GM10847 (cell line): ENCODE data around the gene METRN.

ENCODE experiments used
- POLR2A ChIP-seq: IDR thresholded peaks from 2 replicates; pipeline ENCODE4 v1.6.1; 2011; ENCODE audit not compliant: insufficient read length; ENCODE audit errors: extremely low read depth

The METRN gene

DNA sequence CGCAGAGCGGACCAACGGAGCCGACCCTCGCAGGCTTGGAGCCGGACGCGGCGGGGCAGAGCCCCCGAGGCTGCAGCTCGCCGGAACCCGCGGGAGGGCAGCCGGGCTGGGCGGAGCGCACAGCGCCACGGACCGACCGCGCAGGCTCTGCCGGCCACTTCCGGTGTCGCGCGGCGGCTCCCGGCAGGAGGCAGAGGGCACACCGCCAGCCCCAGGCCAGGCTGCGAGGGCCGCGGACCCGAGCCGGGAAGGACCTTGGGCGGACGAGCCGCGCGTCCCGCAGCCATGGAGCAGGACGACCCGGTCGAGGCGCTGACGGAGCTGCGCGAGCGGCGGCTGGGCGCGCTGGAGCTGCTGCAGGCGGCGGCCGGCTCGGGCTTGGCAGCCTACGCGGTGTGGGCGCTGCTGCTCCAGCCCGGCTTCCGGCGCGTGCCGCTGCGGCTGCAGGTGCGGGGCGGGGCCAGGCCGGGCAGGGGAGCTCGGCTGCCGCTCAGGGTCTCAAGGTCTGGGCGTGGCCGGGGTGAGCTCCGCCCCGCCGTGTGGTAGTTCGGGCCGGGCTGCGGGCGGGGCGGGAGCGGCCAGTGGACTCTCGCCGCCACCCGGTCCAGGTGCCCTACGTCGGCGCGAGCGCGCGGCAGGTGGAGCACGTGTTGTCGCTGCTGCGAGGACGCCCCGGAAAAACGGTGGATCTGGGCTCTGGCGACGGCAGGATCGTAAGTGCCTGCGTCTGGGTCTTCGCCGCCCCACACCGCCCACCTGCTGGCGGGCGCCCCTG lies 6.3 kb downstream of the METRN start, which contains the start of gene ANTKMT:
ANTKMT (plus strand) TSS at position 157 of the 775 bp plus-strand sequence; CDS start at position 286, 129 bp downstream.
- peak; percentile 95 for TF ChIP-seq POLR2A

DNA sequence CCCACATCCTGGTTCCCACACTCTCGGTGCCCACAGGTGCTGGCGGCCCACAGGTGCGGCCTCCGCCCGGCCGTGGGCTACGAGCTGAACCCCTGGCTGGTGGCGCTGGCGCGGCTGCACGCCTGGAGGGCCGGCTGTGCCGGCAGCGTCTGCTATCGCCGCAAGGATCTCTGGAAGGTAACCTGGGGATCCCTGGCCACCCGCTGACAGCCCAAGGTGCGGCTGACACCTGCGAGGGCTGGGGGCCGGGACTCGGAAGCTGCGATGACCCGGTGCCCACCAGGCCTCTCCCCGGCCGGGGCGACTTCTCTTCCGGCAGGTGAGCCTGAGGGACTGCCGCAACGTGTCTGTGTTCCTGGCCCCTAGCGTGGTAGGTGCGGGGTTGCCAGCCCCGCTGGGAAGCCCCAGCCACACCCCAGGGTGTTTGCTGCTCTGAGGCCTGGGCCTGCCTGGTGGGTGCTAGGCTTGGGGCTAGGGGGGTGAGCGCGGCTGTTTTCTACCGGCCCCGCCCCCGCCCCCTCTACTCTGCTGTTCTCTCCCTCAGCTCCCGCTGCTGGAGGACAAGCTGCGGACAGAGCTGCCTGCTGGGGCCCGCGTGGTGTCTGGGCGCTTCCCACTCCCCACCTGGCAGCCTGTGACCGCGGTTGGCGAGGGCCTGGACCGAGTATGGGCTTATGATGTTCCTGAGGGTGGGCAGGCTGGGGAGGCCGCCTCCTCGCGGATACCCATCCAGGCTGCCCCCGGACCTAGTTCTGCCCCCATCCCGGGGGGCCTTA lies 7.0 kb downstream of the METRN start:
- TF ChIP-seq POLR2A = no peak

DNA sequence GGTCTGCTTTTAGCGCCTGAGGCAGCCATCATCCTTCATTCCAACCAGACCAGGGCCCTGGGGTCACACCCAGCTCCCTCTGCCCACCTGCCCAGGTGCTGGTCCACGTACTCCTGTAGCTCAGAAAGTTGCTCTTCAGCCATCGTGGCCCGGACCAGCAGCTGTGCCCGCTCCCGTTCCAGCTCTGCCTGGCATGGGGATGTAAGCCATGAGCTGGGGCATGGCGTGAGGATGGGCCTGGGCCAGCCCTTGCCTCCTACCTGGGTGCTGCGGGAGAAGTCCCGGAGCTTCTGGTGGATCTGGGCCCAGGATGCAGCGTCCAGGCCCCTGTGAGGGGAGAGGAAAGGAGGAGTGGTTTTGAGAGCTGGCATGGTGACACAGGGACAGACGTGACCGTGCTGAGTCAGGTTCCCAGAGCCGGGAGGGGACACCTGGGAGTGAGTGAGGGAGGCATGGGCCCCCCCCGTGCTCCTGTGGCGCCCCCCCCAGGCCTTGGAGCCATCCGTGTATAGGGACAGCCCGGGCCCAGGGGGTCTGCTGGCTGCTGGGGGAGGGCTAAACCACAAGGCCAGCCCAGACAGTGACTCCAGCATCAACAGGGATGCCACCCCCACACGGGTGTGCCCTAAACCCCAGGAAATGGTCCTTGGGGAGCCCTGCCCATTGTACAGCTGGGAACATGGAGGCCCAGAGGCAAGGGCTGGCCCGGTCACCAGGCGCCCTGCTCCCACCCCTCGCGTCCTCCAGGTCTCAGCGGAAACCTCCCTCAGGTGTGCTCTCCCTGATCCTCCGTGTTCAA lies 8.1 kb downstream of the METRN start:
- TF ChIP-seq POLR2A = no peak

DNA sequence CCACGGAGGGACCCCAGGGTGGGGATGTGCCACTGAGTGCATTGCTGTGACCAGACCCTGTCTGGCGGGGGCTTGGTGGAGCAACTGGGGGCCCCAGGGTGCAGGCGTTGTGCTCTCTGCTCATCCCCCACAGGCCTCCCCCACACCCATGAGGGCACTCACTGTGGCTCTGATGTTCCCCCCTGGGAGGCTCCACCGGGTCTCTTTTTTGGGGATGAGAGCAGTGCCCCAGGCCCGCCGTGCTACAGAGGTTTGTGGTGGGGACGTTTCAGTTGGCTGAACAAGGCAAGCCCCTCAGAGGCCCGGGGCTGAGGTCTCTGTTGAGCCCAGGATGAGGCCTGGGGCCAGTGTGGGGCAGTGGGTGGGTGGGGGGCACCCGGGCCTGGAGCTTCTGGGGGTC lies 8.8 kb downstream of the METRN start:
- TF ChIP-seq POLR2A = no peak

DNA sequence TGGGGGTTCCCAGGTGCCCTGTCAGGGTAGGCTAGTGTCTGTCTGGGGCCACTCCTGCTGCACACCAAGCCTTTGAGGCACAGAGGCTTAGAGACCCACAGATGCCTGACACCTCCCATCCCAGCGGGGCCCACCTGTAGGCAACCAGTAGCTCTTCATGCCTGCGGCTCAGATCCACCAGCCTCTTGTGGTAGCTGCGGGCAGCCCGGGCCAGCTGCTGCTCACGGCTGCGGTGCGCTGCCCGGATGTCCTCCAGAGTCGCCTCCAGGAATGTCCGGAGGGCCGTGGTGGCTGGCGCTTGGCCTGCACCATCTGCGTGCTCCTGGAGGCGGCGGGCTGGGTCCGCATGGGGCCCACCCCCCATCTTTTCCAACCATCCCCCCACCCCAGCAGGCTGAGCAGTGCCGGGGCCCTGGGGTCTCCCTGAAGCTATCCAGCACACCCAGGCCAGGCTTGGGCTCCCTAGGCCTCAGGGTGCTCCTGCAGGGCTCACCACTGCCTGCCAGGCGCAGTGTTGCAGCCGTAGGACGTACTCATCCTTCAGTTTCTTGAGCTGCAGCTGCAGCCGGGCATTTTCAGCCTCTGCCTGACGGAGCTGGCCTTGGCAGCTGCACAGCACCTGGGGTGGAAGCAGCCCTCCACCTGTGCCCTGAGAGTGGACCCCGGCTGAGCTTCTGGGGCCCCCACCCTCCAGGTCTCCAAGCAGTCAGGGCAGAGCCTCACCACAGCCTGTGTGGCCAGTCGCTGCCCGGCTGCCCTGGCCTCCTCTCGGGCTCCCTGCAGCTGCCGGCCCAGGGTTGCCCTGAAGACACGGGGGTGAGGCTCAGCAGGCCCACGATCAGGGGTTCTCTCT lies 9.5 kb downstream of the METRN start:
- TF ChIP-seq POLR2A = no peak

DNA sequence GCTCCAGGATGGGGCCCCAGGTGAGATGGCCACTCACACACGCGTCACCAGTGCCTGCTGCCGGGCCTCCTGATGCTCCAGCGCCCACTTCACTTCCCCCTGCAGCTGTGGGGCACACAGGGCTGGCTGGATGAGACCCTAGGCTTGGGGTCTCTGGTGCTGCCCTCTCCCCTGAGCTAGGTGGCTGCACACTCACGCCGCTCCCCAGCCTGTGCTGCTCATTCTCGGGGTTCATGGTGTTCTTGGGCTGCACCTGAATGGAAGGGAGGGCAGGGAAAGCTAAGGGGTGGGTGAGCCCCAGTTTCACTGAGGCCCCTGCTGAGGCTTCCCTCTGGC lies 10.1 kb downstream of the METRN start:
- no peak for TF ChIP-seq POLR2A

DNA sequence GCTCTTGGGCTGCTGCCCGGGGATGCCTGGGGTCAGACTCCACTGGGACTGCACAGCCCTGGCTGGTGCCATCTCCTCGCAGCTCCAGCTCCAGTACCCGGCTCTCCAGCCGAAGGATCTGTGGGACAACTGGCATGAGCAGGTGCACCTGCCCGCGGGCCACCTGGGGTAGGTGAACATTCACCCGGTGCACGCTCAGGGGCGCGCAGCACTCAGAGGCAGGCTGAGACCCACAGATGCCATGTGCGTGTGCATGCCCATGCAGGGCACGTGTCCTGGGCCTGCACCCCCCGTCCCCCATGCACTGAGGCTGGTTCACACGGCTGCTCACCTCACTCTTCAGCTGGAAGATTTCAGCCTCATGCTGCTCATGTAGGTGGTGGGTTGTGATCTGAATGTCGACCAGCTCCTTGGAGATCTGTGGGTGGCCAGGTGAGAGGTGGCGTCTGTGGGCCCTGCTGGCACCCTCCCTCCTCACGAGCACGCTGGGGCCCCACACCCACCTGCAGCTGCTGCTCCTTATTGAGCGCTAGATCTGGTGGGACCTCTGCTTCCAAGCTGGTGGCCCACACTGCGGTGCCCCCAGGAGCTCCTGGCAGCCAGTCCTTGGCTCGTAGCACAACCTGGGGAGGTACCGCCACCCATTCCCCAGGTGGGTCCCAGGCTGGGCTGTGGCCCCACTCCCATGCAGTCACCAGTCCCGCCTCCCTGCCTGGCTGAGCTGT lies 10.7 kb downstream of the METRN start:
- TF ChIP-seq POLR2A = no peak

DNA sequence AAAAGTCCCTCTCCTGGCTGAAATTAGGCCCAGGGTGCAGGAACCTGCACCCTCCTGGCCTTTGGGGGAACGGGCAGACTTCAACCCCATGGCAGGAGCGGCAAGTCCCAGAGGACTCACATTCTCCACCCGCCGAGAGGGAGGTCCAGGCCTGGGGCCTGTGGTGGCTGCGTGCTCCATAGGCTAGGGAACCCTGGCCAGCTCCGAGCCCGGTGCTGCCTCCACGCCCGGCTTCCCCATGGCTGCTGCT lies 11.2 kb downstream of the METRN start:
- TF ChIP-seq POLR2A = no peak

DNA sequence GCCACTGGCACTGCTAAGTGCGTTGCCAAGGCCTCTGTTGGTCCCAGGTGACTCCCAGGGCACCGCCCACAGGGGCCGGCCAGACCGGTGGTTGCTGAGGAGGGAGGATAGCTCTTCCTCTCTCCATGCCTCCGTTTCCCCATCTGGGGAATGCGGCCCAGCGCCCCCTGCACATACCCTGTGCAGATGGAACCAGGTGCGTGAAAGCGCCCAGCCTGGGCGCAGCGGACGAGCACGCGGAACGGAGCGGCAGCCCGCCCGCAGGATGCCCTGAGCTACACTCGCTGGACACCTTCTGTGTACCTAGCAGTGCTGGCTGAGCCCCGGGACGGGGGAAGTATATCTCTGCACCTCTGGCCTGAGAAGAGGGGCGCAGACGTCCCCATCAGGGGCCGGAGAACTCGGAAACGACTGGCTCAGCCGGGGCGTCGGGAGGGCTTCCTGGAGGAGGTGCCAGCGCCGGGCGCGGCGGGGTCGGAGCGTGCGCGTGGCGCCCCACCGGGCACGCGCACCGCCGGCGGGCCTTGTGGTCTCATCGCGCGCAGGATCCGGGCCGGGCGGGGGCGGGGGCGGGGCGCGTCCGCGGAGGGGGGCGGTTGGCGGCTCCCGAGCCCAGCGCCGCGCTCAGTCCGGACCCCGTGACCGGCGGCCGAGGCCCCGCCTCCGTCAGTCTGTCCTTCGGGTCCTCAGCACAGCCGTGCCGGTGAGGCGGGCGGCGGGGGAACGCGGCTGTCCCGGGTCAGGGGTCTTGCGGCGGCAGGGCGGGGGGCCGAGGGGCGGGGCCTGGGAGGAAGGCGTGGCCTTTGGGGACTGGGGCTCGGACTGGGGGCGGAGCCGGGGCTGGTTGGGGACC lies 11.7 kb downstream of the METRN start, which contains the start of the genes CCDC78 and HAGHL:
CCDC78 (minus strand) TSS at position 6 of the 853 bp plus-strand sequence. CDS start 76 bp downstream, outside the sequence.
HAGHL (plus strand) TSS at position 669 of the 853 bp plus-strand sequence. CDS start 404 bp downstream, outside the sequence.
- TF ChIP-seq POLR2A = no peak

DNA sequence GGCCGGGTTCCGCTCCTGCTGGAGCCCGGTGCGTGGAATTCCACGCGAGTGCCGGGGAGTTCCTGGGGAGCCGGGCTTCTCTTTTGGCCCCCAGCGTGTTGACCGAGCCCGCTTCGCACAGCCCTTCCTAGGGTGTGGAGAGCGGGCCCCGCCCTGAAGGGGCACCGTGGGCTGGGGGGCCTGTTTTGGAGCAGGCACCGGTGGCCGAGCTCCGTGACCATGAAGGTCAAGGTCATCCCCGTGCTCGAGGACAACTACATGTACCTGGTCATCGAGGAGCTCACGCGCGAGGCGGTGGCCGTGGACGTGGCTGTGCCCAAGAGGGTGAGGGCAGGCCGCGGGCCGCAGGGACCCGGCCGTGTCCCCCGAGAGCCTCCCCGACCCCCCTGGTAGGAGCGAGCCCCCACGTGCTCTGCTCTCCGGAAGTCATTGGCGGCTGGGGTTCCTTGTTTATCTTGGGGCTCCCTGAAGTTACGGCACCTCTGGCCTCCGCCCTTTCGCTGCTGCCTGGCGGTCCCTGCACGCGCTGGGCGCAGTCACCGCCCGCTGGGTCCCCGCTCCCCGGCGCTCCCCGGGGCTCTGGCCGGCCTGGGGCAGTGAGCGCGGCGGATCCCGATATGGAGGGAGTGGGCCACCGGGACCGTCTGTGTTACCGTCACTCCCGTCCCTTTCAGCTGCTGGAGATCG lies 12.5 kb downstream of the METRN start:
- TF ChIP-seq POLR2A = peak; percentile 9

DNA sequence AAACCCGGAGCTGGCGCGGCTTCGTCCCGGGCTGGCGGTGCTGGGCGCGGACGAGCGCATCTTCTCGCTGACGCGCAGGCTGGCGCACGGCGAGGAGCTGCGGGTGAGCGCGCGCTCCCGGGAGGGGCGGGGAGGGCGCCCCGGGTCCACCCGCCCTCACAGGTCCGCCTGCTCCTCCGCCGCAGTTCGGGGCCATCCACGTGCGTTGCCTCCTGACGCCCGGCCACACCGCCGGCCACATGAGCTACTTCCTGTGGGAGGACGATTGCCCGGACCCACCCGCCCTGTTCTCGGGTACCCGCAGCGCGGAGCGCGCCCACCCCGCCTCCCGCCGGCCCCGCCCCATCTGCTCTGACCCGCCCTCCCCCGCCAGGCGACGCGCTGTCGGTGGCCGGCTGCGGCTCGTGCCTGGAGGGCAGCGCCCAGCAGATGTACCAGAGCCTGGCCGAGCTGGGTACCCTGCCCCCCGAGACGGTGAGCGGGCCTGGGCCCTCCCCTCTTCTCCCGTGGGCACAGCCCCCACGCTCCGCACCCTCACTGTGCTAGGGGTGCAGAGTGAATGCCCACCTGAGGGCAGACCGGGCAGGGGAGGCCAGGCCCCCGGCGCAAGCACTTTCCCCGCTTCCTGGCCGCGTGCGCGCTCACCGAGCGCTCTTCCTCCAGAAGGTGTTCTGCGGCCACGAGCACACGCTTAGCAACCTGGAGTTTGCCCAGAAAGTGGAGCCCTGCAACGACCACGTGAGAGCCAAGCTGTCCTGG lies 13.4 kb downstream of the METRN start:
- TF ChIP-seq POLR2A = no peak
